KOPT-K1 (cell line): Measurements from ENCODE around the gene TNS1.

Source experiments
- H3K27ac ChIP-seq: fragments of 200-600 bp; sonication (generic); 2 replicates; pipeline ENCODE4 v1.5.1; 2016; ENCODE audit warnings: antibody characterized with exemption, mild to moderate bottlenecking, low read depth, low read length; ENCODE audit not compliant: poor library complexity, severe bottlenecking
- H3K36me3 ChIP-seq: fragments of 200-600 bp; sonication (generic); 2 replicates; pipeline ENCODE4 v1.5.1; 2017; ENCODE audit warnings: antibody characterized with exemption, mild to moderate bottlenecking, low read length, moderate library complexity; ENCODE audit not compliant: insufficient read depth
- H3K9me3 ChIP-seq: fragments of 200-600 bp; sonication (generic); 2 replicates; pipeline ENCODE4 v1.5.1; 2017; ENCODE audit warnings: antibody characterized with exemption, low read length, mild to moderate bottlenecking; ENCODE audit not compliant: insufficient read depth, poor library complexity, severe bottlenecking

The TNS1 gene

DNA sequence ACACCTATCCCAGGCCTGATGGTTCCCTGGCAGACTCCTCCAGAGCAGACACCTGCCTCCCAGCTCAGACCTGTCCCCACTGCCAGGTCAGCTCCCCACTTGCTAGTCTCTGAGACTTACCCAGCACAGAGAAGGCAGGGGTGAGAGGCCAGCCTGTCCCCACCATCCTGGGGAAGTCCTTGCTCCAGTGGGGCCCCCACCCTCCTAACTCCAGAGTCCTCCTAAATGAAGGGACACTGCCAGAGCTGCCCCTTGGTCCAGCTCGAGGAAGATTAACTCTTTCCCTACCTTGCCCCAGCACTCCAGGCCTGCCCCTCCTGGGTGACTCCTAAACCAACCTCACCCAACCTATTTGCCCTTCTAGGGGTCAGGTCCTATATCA is 30.4 kb upstream of the TNS1 start:
- no peaks in the 10 kb centered on the region for H3K9me3 ChIP-seq
- H3K27ac ChIP-seq: no peak overlapping the region
- no peaks in the 10 kb centered on the region for H3K36me3 ChIP-seq

DNA sequence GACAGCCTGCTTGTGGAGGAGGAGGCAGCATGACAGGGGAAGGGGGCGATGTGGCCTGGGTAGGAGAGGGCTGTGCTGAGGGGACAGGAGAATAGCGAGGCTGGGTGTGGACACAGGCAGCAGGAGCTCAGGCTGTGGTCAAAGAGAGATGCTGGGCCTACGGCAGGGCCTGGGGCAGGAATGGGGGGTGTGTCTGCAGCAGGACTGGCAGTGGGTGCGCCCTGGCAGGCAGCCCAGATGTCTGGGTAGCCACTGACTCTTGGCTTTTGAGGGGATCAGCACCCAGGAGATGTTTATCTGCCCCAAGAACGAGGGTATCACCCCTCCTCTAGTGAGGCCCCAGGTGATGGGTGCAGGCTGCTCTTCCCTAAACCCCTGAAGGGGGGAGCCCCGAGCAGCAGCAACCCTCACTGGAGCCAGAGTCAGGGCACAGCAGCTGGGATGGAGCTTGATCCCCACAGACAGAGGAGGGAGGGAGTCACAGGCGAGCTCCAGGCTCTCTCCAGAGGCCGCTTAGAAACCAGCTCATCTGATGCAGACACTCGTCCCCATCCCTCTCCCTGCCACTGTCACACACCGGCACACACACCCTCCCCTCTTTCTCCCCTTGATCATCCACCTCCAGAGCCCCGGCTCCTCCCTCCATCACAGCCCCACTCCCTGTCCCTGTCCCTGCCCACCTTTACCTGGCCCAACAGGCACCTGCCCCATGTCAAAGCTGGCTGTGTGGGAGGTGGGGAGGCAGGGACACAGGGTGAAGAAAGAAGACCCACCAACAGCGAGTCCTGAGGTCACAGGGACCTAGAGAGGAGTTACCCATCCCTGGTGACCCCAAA is 29.8 kb upstream of the TNS1 start:
- Histone ChIP-seq H3K27ac (no peak overlapping the region), H3K36me3 (no peaks in the 10 kb centered on the region)

DNA sequence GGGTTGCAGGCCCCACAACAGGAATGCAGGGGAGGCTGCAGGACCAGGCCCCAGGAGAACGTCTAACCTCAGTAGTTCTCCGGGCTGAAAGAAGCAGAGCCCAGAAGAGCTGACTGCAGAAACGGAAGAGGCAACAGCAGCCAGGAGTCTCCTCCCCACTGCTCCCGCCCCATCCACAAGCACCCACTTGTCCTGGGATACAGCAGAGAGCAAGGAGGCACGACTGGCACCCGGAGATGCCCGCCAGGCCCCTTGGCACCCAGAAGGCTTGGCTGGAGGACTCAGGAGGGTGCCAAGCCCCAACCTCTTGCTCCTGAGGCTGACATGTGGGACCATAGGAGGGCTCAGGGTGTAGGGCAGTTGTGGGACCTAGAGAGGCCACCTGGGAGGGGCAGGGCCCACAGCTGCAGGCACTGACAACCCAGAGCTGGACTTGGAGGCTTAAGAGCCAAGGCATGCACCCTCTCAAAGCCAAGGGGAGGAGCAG is 29.0 kb upstream of the TNS1 start:
- H3K27ac ChIP-seq: no peak overlapping the region
- H3K36me3 ChIP-seq: no peaks in the 10 kb centered on the region
- H3K9me3 ChIP-seq: no peaks in the 10 kb centered on the region

More for the DNA sequence above, 29.8 kb upstream of the TNS1 start:
- no peaks in the 10 kb centered on the region for H3K9me3 ChIP-seq

DNA sequence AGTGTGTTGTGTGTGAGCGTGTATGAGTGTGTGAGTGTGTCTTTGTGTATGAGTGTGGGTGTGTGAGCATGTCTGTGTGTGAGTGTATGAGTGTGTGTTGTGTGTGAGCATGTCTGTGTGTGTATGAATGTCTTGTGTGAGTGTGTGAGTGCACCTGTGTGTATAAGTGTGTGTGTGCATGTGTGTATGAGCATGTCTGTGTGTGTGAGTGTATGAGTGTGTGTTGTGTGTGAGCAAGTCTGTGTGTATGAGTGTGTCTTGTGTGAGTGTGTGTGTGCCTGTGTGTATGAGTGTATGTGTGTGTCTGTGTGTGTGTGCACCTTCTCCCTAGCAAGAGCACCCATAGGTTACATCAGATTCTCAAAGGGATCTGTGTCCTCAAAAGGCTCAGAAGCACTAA is 28.5 kb upstream of the TNS1 start:
- Histone ChIP-seq H3K36me3 (no peaks in the 10 kb centered on the region), H3K27ac (no peak overlapping the region)

DNA sequence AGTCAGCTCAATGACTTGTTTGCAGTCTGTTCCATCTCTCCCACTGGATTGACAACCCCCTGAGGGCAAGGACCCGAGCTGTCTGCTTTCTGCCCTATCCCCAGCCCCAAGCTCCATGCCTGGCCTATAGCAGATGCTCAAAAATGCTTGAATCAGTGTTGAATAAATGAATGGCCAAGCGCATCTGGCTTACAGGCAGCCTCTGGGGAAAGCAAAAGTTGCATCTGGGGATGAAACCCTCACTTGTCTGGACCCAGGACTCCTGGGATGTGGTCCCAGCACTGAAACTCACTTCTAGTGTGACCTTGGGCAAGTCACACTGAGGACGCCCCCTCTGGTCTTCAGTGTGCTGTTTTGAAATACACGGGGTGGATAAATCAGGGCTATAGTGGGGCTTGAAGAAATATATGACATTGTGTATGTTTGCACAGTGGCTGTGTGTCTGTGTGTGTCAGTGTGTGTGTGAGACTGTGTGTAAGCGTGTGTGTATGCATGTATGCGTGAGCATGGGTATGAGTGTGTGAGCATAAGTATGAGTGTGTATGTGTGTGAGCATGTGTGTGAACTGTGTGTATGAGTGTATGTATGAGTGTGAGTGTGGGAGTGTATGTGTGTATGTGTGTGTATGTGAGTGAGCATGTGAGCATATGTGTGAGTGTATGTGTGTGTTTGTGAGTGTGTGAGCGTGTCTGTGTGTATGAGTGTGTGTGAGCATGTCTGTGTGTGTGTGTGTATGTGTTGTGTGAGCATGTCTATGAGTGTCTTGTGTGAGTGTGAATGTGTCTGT is 27.8 kb upstream of the TNS1 start:
- H3K27ac ChIP-seq: no peak overlapping the region

More for the DNA sequence above, 28.5 kb upstream of the TNS1 start:
- no peaks in the 10 kb centered on the region for H3K9me3 ChIP-seq

DNA sequence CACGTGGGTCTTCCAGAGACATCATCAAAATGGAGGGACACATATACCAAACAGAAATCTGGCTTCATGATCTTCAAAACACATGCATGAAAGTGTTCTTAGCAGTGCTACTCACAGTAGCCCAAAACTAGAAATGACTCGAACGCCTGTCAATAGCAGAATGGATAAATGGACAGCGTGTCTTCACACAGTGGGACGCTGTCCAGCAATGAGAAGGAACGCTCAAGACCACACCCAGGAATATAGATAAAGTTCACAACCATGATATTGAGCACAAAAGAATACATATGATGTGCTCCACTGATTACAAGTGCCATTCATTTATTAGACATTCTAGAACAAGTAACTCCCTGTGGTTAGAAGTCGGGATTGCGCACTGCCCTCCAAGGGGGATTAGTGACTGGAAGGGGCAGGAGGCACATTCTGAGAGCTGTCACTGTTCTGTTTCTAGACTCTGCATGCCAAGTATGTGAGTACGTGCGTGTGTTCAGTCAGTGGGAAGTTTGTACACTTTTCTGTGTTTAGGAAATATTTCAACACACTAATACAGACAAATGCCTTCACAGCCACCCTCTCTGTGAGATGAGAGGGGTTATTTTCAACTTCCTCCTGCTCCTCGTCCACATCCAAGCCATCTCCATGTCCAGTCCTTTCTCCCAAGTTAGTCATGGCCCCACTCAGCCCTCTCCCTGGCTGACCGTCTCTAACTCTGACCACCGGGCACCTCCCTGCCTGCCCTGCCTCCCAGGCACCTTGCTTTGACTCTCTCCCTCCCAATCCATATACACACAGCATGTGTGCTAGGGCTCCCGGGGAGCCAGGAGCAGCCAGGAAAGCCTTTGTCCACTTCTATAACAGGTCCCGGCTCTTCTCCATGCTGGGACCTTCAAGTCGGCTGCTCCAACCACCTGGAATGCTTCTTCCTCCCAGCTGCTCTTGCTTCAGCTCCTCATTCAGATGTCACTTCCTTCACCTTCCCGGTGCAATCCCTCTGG is 26.9 kb upstream of the TNS1 start:
- no peaks in the 10 kb centered on the region for H3K36me3 ChIP-seq
- H3K27ac ChIP-seq: no peak overlapping the region
- H3K9me3 ChIP-seq: no peaks in the 10 kb centered on the region

More for the DNA sequence above, 27.8 kb upstream of the TNS1 start:
- Histone ChIP-seq H3K9me3 (no peaks in the 10 kb centered on the region), H3K36me3 (no peaks in the 10 kb centered on the region)

DNA sequence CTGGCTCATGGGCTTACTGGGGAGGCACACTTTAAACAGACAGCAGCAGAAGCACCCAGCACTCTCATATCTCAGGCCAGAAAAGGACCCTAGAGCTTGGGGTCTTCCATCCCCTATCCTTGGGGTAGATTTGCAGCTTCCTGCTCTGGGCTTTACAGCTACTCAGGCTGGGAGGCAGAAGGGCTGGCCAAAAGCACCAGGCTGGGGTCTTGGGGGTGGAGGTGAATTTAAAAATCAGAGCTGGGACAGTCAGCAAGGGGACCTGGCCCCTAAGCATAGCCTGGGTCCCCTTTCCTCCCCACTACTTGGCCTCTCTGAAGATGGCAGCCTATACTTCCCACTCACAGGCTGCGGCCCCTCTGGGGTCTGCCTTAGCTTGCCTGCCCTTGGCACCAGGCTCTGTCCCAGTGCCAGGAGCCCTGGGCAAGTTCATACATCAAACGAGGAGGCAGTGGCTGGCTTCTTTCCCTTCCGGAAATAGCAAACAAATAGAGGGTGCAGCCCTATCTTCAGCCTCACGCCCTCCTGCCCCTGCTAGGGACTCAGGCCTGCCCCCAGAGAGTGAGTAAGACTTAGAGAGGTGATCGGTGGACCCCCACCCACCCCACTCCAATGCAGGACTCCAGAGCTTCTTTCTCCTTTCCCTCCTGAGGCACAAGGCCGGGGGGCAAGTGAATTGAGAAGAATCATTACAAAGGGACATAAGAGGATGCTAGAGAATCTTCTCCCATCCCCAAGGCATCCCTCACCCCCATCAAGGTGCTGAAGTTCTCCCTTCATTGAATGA is 26.0 kb upstream of the TNS1 start:
- H3K9me3 ChIP-seq: no peaks in the 10 kb centered on the region
- H3K36me3 ChIP-seq: no peaks in the 10 kb centered on the region
- no peak overlapping the region for H3K27ac ChIP-seq

DNA sequence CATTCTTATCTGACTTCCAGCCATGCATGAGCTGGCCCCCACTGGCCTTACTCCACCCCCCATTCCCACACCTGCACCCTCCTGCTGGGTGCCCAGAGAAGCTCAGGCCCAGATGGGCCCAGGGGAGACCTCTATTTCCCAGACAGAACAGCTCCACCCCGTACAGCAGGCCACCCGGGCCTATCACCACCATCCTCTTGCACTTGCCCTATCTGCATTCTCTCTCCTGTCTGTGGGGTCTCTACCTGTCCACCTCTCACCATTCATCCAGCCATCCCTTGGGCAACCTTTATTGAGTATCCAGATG is 25.3 kb upstream of the TNS1 start:
- no peaks in the 10 kb centered on the region for H3K9me3 ChIP-seq
- H3K27ac ChIP-seq: no peak overlapping the region

DNA sequence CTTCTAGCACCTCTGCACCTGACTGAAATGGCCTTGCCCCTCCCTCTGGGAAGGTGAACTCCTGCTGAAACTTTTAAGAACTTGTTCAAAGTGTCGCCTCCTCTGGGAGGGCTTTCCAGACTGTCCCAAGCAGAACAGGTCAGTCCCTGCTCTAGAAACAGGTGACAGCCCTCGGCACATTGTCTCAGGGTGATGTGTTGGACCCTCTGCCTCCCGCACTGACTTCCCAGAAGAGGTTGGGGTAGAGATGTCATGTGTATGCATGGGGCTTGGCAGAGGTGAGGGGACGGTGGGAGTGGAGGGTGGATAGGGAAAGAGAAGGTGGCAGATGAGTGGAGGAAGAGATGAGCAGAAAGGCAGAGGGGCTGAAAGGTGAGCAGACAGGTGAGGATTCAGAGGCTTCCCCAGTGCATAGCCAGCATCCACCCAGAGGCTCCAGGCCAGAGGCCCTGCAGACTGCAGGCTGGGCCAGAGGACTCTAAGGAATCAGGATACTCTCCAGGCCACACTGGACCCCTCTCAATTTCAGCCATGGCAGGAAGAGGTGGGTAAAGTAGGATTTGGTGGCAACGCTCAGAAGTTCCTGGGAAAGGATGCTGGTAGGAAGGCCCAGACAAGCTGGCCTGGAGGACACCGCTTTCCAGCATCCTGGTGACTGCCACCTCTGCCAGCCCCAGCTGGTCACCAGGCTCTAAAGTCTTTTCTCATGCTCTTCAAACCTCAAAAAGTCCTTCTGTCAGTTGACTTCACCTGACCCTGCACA is 24.8 kb upstream of the TNS1 start:
- H3K9me3 ChIP-seq: no peaks in the 10 kb centered on the region
- H3K36me3 ChIP-seq: no peaks in the 10 kb centered on the region
- no peak overlapping the region for H3K27ac ChIP-seq

More for the DNA sequence above, 25.3 kb upstream of the TNS1 start:
- no peaks in the 10 kb centered on the region for H3K36me3 ChIP-seq

GRCh38 chr2:218026676-218027425 is 24.1 kb upstream of the TNS1 start:
- H3K9me3 ChIP-seq: no peaks in the 10 kb centered on the region
- no peak overlapping the region for H3K27ac ChIP-seq
- no peaks in the 10 kb centered on the region for H3K36me3 ChIP-seq

GRCh38 chr2:218026244-218026643 is 23.4 kb upstream of the TNS1 start:
- Histone ChIP-seq H3K36me3 (no peaks in the 10 kb centered on the region), H3K9me3 (no peaks in the 10 kb centered on the region), H3K27ac (no peak overlapping the region)

- no peaks in the 10 kb centered on the region for H3K36me3 ChIP-seq
- no peak overlapping the region for H3K27ac ChIP-seq
- no peaks in the 10 kb centered on the region for H3K9me3 ChIP-seq
Measured at GRCh38 chr2:218024871-218025270, 22.1 kb upstream of the TNS1 start.

DNA sequence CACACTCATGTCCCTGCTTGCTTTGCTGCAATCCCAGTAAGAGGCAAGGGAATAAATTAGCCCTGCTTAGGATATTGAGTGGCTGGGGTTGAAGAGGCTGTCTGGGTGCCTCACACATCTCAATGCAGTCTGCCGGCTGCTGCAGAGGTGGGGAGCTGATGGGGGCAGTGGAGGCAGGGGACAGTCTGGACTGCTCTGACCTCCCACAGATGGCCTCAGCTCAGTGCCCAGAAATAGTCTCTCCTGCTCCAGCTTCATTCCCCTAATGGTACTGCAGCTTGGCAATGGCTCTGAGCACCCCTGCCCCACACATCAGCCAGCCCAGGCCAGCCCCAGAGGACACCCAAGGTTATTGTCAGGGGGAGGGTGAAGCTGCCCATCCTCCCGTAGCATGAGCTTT is 21.5 kb upstream of the TNS1 start:
- Histone ChIP-seq H3K27ac (no peak overlapping the region), H3K9me3 (no peaks in the 10 kb centered on the region), H3K36me3 (no peaks in the 10 kb centered on the region)
